Measurements from ENCODE around the gene NUDCD2. TPM values are rescaled to one million over a fixed set of nuclear protein-coding genes. Genes with fewer than 3 reads are reported as not detected.

NUDCD2 gene
- total RNA-seq, 6 experiments from 2014 or later, result 2.0 to 16.9 (median 11.8) TPM

GRCh38 chr5:163448491-163448890, 11.4 kb downstream of the NUDCD2 start:
- DNase-seq, result no peak
- no peak for TF ChIP-seq POLR2A (IDR thresholded peaks at IDR 0.05)
- TF ChIP-seq CTCF (IDR thresholded peaks at IDR 0.05), result no peak
- intact Hi-C loops (cut with DNase I), result no loop called here
- Histone ChIP-seq H3K27me3 (no peaks in the 10 kb centered on the region), H3K27ac (no peak overlapping the region), H3K4me3 (no peak overlapping the region), H3K36me3 (peaks cover 0 to 48% (median 33%) of the 10 kb centered on the region in 4 donors), H3K9me3 (no peaks in the 10 kb centered on the region), H3K4me1 (no peaks in the 10 kb centered on the region)
- ATAC-seq, result no peak

- peaks cover 0 to 49% (median 37%) of the 10 kb centered on the region in 4 donors for H3K36me3 ChIP-seq
- H3K4me1 ChIP-seq, result no peaks in the 10 kb centered on the region
- no peak for TF ChIP-seq CTCF (IDR thresholded peaks at IDR 0.05)
- no peak for TF ChIP-seq POLR2A (IDR thresholded peaks at IDR 0.05)
- H3K27me3 ChIP-seq, result no peaks in the 10 kb centered on the region
- H3K9me3 ChIP-seq, result no peaks in the 10 kb centered on the region
- DNase-seq (no peak), ATAC-seq (no peak)
- 93% methylated on average over 3 of the region's 3 CpGs for WGBS (ENCODE audit: insufficient coverage, low coverage, low lambda C conversion rate, missing lambda C conversion rate)
- H3K27ac ChIP-seq, result no peak overlapping the region
- intact Hi-C loops (cut with DNase I), result no loop called here
- no peak overlapping the region for H3K4me3 ChIP-seq
These were observed 12.0 kb downstream of the NUDCD2 start for GRCh38 chr5:163447875-163448274.

- intact Hi-C loops (cut with DNase I), result no loop called here
- no peak overlapping the region for H3K27ac ChIP-seq
- no peak for DNase-seq
- no peaks in the 10 kb centered on the region for H3K9me3 ChIP-seq
- no peak for TF ChIP-seq POLR2A (IDR thresholded peaks at IDR 0.05)
- no peak for TF ChIP-seq CTCF (IDR thresholded peaks at IDR 0.05)
- no peaks in the 10 kb centered on the region for H3K4me1 ChIP-seq
- no peak overlapping the region for H3K4me3 ChIP-seq
- H3K36me3 ChIP-seq, result peaks cover 0 to 56% (median 43%) of the 10 kb centered on the region in 4 donors
- no peak for ATAC-seq
- no peaks in the 10 kb centered on the region for H3K27me3 ChIP-seq
These were observed 12.7 kb downstream of the NUDCD2 start for GRCh38 chr5:163447191-163447590.

- no peak overlapping the region for H3K27ac ChIP-seq
- intact Hi-C loops (cut with DNase I), result no loop called here
- DNase-seq (no peak), ATAC-seq (no peak)
- H3K27me3 ChIP-seq, result no peaks in the 10 kb centered on the region
- 97% methylated on average over 5 of the region's 6 CpGs for WGBS (ENCODE audit: insufficient coverage, low coverage, low lambda C conversion rate, missing lambda C conversion rate)
- peaks cover 0 to 14% (median 5%) of the 10 kb centered on the region in 4 donors for H3K4me1 ChIP-seq
- TF ChIP-seq POLR2A (IDR thresholded peaks at IDR 0.05), result no peak
- no peak for TF ChIP-seq CTCF (IDR thresholded peaks at IDR 0.05)
- H3K36me3 ChIP-seq, result peaks cover 0 to 73% (median 47%) of the 10 kb centered on the region in 4 donors
- no peak overlapping the region for H3K4me3 ChIP-seq
- H3K9me3 ChIP-seq, result no peaks in the 10 kb centered on the region
These were observed 14.6 kb downstream of the NUDCD2 start for GRCh38 chr5:163445345-163445744.

GRCh38 chr5:163444526-163444925, 15.4 kb downstream of the NUDCD2 start:
- TF ChIP-seq POLR2A (IDR thresholded peaks at IDR 0.05) (no peak), CTCF (IDR thresholded peaks at IDR 0.05) (no peak)
- DNase-seq (no peak), ATAC-seq (no peak)
- no peak overlapping the region for H3K4me3 ChIP-seq
- WGBS (ENCODE audit: insufficient coverage, low coverage, low lambda C conversion rate, missing lambda C conversion rate), result 100% methylated on average over 1 of the region's 1 CpG
- no peak overlapping the region for H3K27ac ChIP-seq
- intact Hi-C loops (cut with DNase I), result no loop called here
- no peaks in the 10 kb centered on the region for H3K9me3 ChIP-seq
- peaks cover 0 to 73% (median 47%) of the 10 kb centered on the region in 4 donors for H3K36me3 ChIP-seq
- no peaks in the 10 kb centered on the region for H3K27me3 ChIP-seq
- peaks cover 0 to 21% (median 5%) of the 10 kb centered on the region in 4 donors for H3K4me1 ChIP-seq

All from right lobe of liver (tissue), 6 donors.